Hepatocyte (in vitro differentiated cells): ENCODE results near the gene HIVEP2. TPM values are rescaled to one million over a fixed set of nuclear protein-coding genes. Genes with fewer than 3 reads are reported as not detected.

ENCODE experiments used
- DNase-seq: peaks from one replicate; pipeline ENCODE4 v3.0.0-alpha.2; 2016; ENCODE audit warnings: low spot score
- H2AFZ ChIP-seq: fragments of 200-600 bp; sonication (generic); 2 replicates; pipeline ENCODE4 v1.6.0; 2016; ENCODE audit warnings: antibody characterized with exemption, mild to moderate bottlenecking
- H3K27ac ChIP-seq: fragments of 200-600 bp; sonication (generic); 2 replicates; pipeline ENCODE4 v1.5.1; 2016; ENCODE audit warnings: mild to moderate bottlenecking
- H3K27me3 ChIP-seq: fragments of 200-600 bp; sonication (generic); 2 replicates; pipeline ENCODE4 v1.6.1; 2016
- H3K36me3 ChIP-seq: fragments of 200-600 bp; sonication (generic); replicated peaks from 2 replicates; pipeline ENCODE4 v1.5.1; 2016; ENCODE audit warnings: low read depth; ENCODE audit not compliant: insufficient read depth
- H3K4me1 ChIP-seq: fragments of 200-600 bp; sonication (generic); 2 replicates; pipeline ENCODE4 v1.5.1; 2016; ENCODE audit warnings: mild to moderate bottlenecking, moderate library complexity; ENCODE audit not compliant: insufficient read depth
- H3K4me2 ChIP-seq: fragments of 200-600 bp; sonication (generic); 2 replicates; pipeline ENCODE4 v1.6.0; 2016
- H3K4me3 ChIP-seq: fragments of 200-600 bp; sonication (generic); 2 replicates; pipeline ENCODE4 v1.5.1; 2016; ENCODE audit warnings: mild to moderate bottlenecking
- H3K79me2 ChIP-seq: fragments of 200-600 bp; sonication (generic); 2 replicates; pipeline ENCODE4 v1.6.0; 2017; ENCODE audit warnings: mild to moderate bottlenecking
- H3K9me2 ChIP-seq: fragments of 200-600 bp; sonication (generic); replicated peaks from 2 replicates; pipeline ENCODE4 v1.6.0; 2017; ENCODE audit warnings: mild to moderate bottlenecking; ENCODE audit not compliant: insufficient read depth
- H3K9me3 ChIP-seq: fragments of 200-600 bp; sonication (generic); 2 replicates; pipeline ENCODE4 v1.5.1; 2016; ENCODE audit warnings: low read depth, mild to moderate bottlenecking
- H4K20me1 ChIP-seq: fragments of 200-600 bp; sonication (generic); 2 replicates; pipeline ENCODE4 v1.6.0; 2016; ENCODE audit warnings: mild to moderate bottlenecking; ENCODE audit not compliant: insufficient read depth, poor library complexity, severe bottlenecking
- EZH2 ChIP-seq: fragments of 200-600 bp; sonication (generic); IDR thresholded peaks from 2 replicates; pipeline ENCODE4 v1.6.1; 2016; ENCODE audit warnings: antibody characterized with exemption, mild to moderate bottlenecking, borderline replicate concordance
- EZH2phosphoT487 ChIP-seq: fragments of 200-600 bp; sonication (generic); IDR thresholded peaks from one replicate; pipeline ENCODE4 v1.6.1; 2018; ENCODE audit warnings: antibody characterized with exemption, mild to moderate bottlenecking, low read depth, moderate library complexity; ENCODE audit not compliant: unreplicated experiment, severe bottlenecking
- WGBS: methylation state at CpG from one replicate; pipeline ENCODE4 v1.1.6; 2016; ENCODE audit warnings: low lambda C conversion rate; ENCODE audit errors: missing lambda C conversion rate; 5-methylcytosine and 5-hydroxymethylcytosine counted together
- polyA plus RNA-seq: library from polyadenylated mRNA; unstranded; fragments of >200 nt; fragmentation: Nextera tagmentation; extraction: Ambion mirVana; gene quantifications from 2 replicates; pipeline ENCODE4 v1.2.1, GENCODE V29; 2016
- total RNA-seq: library from RNA; depleted of rRNA; stranded (reverse); fragments of >200 nt; gene quantifications from 2 replicates; pipeline ENCODE4 v1.2.3, GENCODE V29; 2014
- TF ChIP-seq, protein P1 (sequence below): fragments of 200-600 bp; sonication (generic); IDR thresholded peaks from 2 replicates; pipeline ENCODE4 v1.5.1; 2016; ENCODE audit warnings: antibody characterized with exemption, mild to moderate bottlenecking; ENCODE audit not compliant: poor library complexity

The HIVEP2 gene
- total and polyA plus RNA-seq, 2 experiments from 2014 or later = 3.3 to 9.4 TPM

DNA sequence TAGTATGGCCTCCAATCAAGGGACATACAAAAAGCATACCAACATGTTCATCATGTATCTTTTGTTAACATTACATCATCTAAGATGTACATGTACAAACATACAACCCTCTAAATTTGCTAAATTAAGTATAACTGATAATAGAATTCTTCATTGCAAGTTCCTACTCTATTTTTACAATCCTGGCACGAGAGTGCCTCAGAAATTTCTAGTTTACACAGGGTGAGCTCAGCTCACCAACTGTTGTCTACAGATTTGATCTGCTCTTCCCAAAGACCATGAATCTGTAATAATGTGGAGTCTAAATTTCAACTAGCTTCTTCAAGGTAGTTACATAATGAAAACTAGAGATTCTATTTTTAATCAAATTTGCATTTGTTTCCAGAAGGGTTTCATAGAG lies 179.7 kb downstream of the HIVEP2 start:
- H3K79me2 ChIP-seq = no peaks in the 10 kb centered on the region
- H4K20me1 ChIP-seq = no peaks in the 10 kb centered on the region
- H3K36me3 ChIP-seq = no peaks in the 10 kb centered on the region
- no peak overlapping the region for H3K4me3 ChIP-seq
- H2AFZ ChIP-seq = no peak overlapping the region
- TF ChIP-seq EZH2 (no peak), EZH2phosphoT487 (no peak)
- TF ChIP-seq, protein P1, sequence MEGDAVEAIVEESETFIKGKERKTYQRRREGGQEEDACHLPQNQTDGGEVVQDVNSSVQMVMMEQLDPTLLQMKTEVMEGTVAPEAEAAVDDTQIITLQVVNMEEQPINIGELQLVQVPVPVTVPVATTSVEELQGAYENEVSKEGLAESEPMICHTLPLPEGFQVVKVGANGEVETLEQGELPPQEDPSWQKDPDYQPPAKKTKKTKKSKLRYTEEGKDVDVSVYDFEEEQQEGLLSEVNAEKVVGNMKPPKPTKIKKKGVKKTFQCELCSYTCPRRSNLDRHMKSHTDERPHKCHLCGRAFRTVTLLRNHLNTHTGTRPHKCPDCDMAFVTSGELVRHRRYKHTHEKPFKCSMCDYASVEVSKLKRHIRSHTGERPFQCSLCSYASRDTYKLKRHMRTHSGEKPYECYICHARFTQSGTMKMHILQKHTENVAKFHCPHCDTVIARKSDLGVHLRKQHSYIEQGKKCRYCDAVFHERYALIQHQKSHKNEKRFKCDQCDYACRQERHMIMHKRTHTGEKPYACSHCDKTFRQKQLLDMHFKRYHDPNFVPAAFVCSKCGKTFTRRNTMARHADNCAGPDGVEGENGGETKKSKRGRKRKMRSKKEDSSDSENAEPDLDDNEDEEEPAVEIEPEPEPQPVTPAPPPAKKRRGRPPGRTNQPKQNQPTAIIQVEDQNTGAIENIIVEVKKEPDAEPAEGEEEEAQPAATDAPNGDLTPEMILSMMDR = no peak
- H3K27ac ChIP-seq = no peak overlapping the region
- H3K4me1 ChIP-seq = no peaks in the 10 kb centered on the region
- H3K9me2 ChIP-seq = no peaks in the 10 kb centered on the region
- DNase-seq = no peak
- WGBS = 92% methylated on average over 1 of the region's 1 CpG
- H3K27me3 ChIP-seq = no peaks in the 10 kb centered on the region
- H3K9me3 ChIP-seq = no peaks in the 10 kb centered on the region
- H3K4me2 ChIP-seq = no peak overlapping the region

DNA sequence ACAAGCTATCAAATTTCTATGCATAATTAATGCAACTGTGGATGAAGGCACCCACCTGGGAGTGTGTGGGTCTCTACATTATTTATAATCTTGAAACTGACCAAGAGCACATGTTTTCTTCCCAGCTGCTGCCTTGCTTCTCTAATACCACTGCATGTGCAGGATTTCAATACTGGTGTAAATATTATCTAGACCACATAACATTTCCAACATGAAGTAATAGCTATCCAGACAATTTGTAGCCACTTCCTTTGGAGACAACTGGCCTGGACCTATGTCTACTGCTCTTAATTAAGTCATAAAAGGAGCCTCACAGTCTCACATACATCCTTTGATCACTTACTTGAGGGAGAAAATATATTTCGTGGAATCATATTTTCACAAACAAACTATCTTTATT lies 180.7 kb downstream of the HIVEP2 start:
- H3K9me2 ChIP-seq = no peaks in the 10 kb centered on the region
- no peak for DNase-seq
- no peaks in the 10 kb centered on the region for H4K20me1 ChIP-seq
- H3K4me3 ChIP-seq = no peak overlapping the region
- no peaks in the 10 kb centered on the region for H3K79me2 ChIP-seq
- 88% methylated on average over 1 of the region's 1 CpG for WGBS
- no peaks in the 10 kb centered on the region for H3K27me3 ChIP-seq
- H3K9me3 ChIP-seq = no peaks in the 10 kb centered on the region
- H3K27ac ChIP-seq = no peak overlapping the region
- no peaks in the 10 kb centered on the region for H3K4me1 ChIP-seq
- no peak overlapping the region for H2AFZ ChIP-seq
- no peaks in the 10 kb centered on the region for H3K36me3 ChIP-seq
- no peak overlapping the region for H3K4me2 ChIP-seq
- TF ChIP-seq EZH2phosphoT487 = no peak
- TF ChIP-seq EZH2 = no peak
- TF ChIP-seq, protein P1 = no peak

DNA sequence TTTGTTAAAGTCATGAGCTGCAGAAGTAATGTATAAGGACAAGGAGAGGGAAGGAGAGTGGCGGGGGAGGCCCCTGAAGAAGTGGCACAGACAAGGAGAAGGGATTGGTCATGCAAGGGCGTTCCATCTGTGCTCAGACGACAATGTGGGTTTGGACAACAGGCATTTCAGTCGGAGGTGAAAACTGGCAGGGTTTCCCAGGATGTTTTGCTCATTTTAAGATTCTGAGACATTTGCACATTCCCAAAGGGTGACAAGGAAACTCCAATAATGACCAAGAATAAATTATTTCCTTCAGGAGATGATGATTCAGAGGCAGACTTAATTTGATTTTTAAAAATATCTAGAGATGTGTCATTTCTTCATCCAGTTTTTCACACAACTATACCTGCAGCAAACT lies 181.8 kb downstream of the HIVEP2 start:
- Histone ChIP-seq H2AFZ (no peak overlapping the region), H3K4me1 (no peaks in the 10 kb centered on the region), H3K27ac (no peak overlapping the region), H3K36me3 (no peaks in the 10 kb centered on the region), H3K79me2 (no peaks in the 10 kb centered on the region), H4K20me1 (no peaks in the 10 kb centered on the region), H3K4me2 (no peak overlapping the region), H3K9me2 (no peaks in the 10 kb centered on the region), H3K9me3 (no peaks in the 10 kb centered on the region), H3K27me3 (no peaks in the 10 kb centered on the region), H3K4me3 (no peak overlapping the region)
- DNase-seq = no peak
- TF ChIP-seq EZH2 = no peak
- TF ChIP-seq, protein P1 = no peak
- no peak for TF ChIP-seq EZH2phosphoT487
- WGBS = 91% methylated on average over 4 of the region's 4 CpGs

DNA sequence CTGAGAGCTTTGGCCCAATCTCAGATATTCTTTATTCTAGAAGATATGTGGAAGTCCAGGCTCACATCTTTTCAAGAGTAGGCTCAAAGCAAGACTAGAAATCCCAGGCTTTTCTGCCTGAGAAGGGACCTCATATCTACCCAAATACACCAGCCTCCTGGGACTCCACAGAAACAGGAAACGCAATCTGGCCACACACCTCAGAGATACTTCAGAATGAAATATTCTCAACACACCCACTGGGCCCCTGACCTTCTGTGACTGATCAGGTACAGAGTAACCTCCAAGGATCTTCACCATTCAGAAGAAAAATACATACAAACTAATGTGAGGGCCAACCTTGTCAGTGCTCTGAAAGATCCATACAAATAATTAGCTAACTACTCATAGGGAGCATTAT lies 183.2 kb downstream of the HIVEP2 start:
- TF ChIP-seq EZH2 (no peak), EZH2phosphoT487 (no peak)
- TF ChIP-seq, protein P1 = no peak
- no peak overlapping the region for H3K4me3 ChIP-seq
- no peaks in the 10 kb centered on the region for H3K4me1 ChIP-seq
- H2AFZ ChIP-seq = no peak overlapping the region
- no peaks in the 10 kb centered on the region for H3K9me2 ChIP-seq
- H4K20me1 ChIP-seq = no peaks in the 10 kb centered on the region
- H3K27ac ChIP-seq = no peak overlapping the region
- WGBS = 100% methylated on average over 1 of the region's 1 CpG
- H3K9me3 ChIP-seq = no peaks in the 10 kb centered on the region
- H3K36me3 ChIP-seq = no peaks in the 10 kb centered on the region
- no peaks in the 10 kb centered on the region for H3K27me3 ChIP-seq
- no peak overlapping the region for H3K4me2 ChIP-seq
- DNase-seq = no peak
- no peaks in the 10 kb centered on the region for H3K79me2 ChIP-seq
